ENCODE data around the gene SLC13A5.

DNA sequence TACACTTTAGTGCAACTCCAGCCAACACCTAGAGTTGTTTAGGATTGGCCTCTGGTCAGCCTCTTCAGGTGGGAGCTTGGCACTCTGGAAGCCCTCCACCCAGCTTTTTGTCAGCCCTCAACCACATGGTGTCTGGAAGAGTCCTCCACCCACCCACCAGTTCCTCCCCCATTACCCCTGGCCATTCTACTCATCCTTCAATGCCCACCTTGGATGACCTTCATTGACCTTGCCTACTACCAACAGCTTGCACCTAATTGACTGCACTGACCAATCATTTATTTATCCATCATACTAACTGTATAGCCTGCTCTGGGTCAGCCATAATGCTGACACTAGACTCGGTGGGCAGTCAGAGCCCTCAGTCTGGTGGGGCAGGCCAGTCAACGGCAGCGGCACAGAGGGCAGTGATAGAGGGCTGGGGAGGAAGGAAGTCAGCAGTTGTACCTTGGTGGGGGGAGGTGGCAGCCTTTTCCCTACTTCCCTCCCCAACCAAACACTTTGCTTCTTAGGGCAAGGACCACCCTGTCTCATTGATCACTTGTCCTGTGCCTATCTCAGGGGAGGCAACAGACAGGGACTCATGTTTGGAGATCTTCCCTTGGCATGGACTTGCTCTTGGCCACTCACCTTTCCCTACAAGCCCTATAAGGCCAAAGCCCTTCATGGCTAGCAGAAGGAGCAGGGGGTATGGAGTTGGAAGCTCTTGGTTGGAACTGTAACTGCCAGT is 29.3 kb downstream of the SLC13A5 start:
- TF ChIP-seq, protein P1, sequence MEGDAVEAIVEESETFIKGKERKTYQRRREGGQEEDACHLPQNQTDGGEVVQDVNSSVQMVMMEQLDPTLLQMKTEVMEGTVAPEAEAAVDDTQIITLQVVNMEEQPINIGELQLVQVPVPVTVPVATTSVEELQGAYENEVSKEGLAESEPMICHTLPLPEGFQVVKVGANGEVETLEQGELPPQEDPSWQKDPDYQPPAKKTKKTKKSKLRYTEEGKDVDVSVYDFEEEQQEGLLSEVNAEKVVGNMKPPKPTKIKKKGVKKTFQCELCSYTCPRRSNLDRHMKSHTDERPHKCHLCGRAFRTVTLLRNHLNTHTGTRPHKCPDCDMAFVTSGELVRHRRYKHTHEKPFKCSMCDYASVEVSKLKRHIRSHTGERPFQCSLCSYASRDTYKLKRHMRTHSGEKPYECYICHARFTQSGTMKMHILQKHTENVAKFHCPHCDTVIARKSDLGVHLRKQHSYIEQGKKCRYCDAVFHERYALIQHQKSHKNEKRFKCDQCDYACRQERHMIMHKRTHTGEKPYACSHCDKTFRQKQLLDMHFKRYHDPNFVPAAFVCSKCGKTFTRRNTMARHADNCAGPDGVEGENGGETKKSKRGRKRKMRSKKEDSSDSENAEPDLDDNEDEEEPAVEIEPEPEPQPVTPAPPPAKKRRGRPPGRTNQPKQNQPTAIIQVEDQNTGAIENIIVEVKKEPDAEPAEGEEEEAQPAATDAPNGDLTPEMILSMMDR (IDR thresholded peaks at IDR 0.05; ENCODE audit: insufficient read depth, low read length), result no peak
- TF ChIP-seq REST (IDR thresholded peaks at IDR 0.05; ENCODE audit: insufficient replicate concordance, low read depth), result no peak

All from HL-60 (cell line).